ENCODE measurements around the gene OSBPL10.

- TF ChIP-seq RAD21 (conservative IDR thresholded peaks at IDR 0.05) (no peak), CTCF (IDR thresholded peaks at IDR 0.05; ENCODE audit: poor library complexity, severe bottlenecking) (no peak)
Observed at GRCh38 chr3:31927811-31928210, 53.3 kb downstream of the OSBPL10 start.

Measured in neural cell (in vitro differentiated cells).